Mesenchymal stem cell (in vitro differentiated cells and primary cell): ENCODE measurements around the gene CSNK1D.
"Not testable (repeated sequence)": the region's sequence is repeated elsewhere in the genome, so short reads cannot be mapped to it uniquely, and the experiment has no call there.

ENCODE experiments used
- DNase-seq: peaks from one replicate; pipeline ENCODE4 v3.0.0-alpha.2; 2013
- H2AFZ ChIP-seq: one replicate; pipeline ENCODE4 v1.6.1; 2013; ENCODE audit warnings: low read depth, mild to moderate bottlenecking, control low read depth, inconsistent platforms, low read length, moderate library complexity
- H2AK5ac ChIP-seq: 2 replicates; pipeline ENCODE4 v1.6.1; 2013; ENCODE audit warnings: low read length, moderate library complexity, mild to moderate bottlenecking, inconsistent platforms; ENCODE audit not compliant: severe bottlenecking
- H2BK120ac ChIP-seq: one replicate; pipeline ENCODE4 v1.6.1; 2013; ENCODE audit warnings: low read depth, mild to moderate bottlenecking, inconsistent platforms, low read length, moderate library complexity
- H2BK12ac ChIP-seq, 2 experiments: one replicate each; pipeline ENCODE4 v1.6.1; 2013; ENCODE audit warnings: inconsistent platforms in 2 of 2, low read length in 2 of 2, mild to moderate bottlenecking in 2 of 2, moderate library complexity in 2 of 2, control low read depth in 1 of 2
- H2BK15ac ChIP-seq: one replicate; pipeline ENCODE4 v1.6.1; 2013; ENCODE audit warnings: mild to moderate bottlenecking, low read depth, inconsistent platforms; ENCODE audit not compliant: poor library complexity, severe bottlenecking
- H2BK5ac ChIP-seq: 2 replicates; pipeline ENCODE4 v1.6.1; 2013; ENCODE audit warnings: low read depth, mild to moderate bottlenecking, low read length, control low read depth, inconsistent platforms; ENCODE audit not compliant: poor library complexity, severe bottlenecking
- H3K14ac ChIP-seq, 2 experiments: one replicate each; pipeline ENCODE4 v1.6.1; 2013; ENCODE audit warnings: inconsistent platforms in 2 of 2, low read length in 2 of 2, control low read depth in 1 of 2, mild to moderate bottlenecking in 1 of 2, moderate library complexity in 1 of 2
- H3K18ac ChIP-seq, 2 experiments: one replicate each; pipeline ENCODE4 v1.6.1; 2013; ENCODE audit warnings: inconsistent platforms in 2 of 2, low read length in 2 of 2, control low read depth in 1 of 2, low read depth in 1 of 2, mild to moderate bottlenecking in 1 of 2
- H3K23ac ChIP-seq, 2 experiments: one replicate each; pipeline ENCODE4 v1.6.1; 2013; ENCODE audit warnings: inconsistent platforms in 2 of 2, low read length in 2 of 2, mild to moderate bottlenecking in 2 of 2, moderate library complexity in 2 of 2, control low read depth in 1 of 2
- H3K27ac ChIP-seq: 2 replicates; pipeline ENCODE4 v1.5.1; 2013; ENCODE audit warnings: mild to moderate bottlenecking, moderate library complexity, low read length, control low read depth, inconsistent platforms; ENCODE audit not compliant: poor library complexity, severe bottlenecking
- H3K27me3 ChIP-seq, 2 experiments: 2 replicates each; pipeline versions ENCODE4 v1.6.1 to v1.7.0; 2013; ENCODE audit warnings: low read length in 2 of 2, mild to moderate bottlenecking in 2 of 2, moderate library complexity in 2 of 2, control low read depth in 1 of 2, inconsistent platforms in 1 of 2; ENCODE audit not compliant: control insufficient read depth in 1 of 2, insufficient read depth in 1 of 2
- H3K36me3 ChIP-seq, 2 experiments: 2 replicates each; pipeline versions ENCODE4 v1.6.1 to v1.7.0; 2013; ENCODE audit warnings: low read length in 2 of 2, control low read depth in 1 of 2, inconsistent platforms in 1 of 2, low read depth in 1 of 2, mild to moderate bottlenecking in 1 of 2; ENCODE audit not compliant: insufficient read depth in 2 of 2, control insufficient read depth in 1 of 2
- H3K4ac ChIP-seq, 2 experiments: one replicate each; pipeline ENCODE4 v1.6.1; 2013; ENCODE audit warnings: inconsistent platforms in 2 of 2, low read length in 2 of 2, mild to moderate bottlenecking in 2 of 2, moderate library complexity in 2 of 2, control low read depth in 1 of 2, low read depth in 1 of 2
- H3K4me1 ChIP-seq: 2 replicates; pipeline ENCODE4 v1.6.1; 2013; ENCODE audit warnings: low read depth, low read length, control low read depth; ENCODE audit not compliant: control insufficient read depth, insufficient read depth
- H3K4me2 ChIP-seq: 2 replicates; pipeline ENCODE4 v1.6.1; 2013; ENCODE audit warnings: low read length, mild to moderate bottlenecking, inconsistent platforms; ENCODE audit not compliant: poor library complexity, severe bottlenecking
- H3K4me3 ChIP-seq, 2 experiments: 2 replicates each; pipeline versions ENCODE4 v1.5.1 to v1.7.0; 2013; ENCODE audit warnings: low read length in 2 of 2, mild to moderate bottlenecking in 2 of 2, control low read depth in 1 of 2, low read depth in 1 of 2; ENCODE audit not compliant: insufficient read depth in 1 of 2
- H3K79me1 ChIP-seq: replicated peaks from 2 replicates; pipeline ENCODE4 v1.6.1; 2013; ENCODE audit warnings: mild to moderate bottlenecking, control low read depth, low read length, inconsistent platforms; ENCODE audit not compliant: poor library complexity, severe bottlenecking
- H3K9ac ChIP-seq: 2 replicates; pipeline ENCODE4 v1.7.0; 2013; ENCODE audit warnings: mild to moderate bottlenecking, low read length, moderate library complexity
- H3K9me3 ChIP-seq: 2 replicates; pipeline ENCODE4 v1.7.0; 2013; ENCODE audit warnings: mild to moderate bottlenecking, low read length; ENCODE audit not compliant: control insufficient read depth
- H4K8ac ChIP-seq: one replicate; pipeline ENCODE4 v1.6.1; 2013; ENCODE audit warnings: inconsistent platforms, mild to moderate bottlenecking, low read length, moderate library complexity
- H4K91ac ChIP-seq: one replicate; pipeline ENCODE4 v1.6.1; 2013; ENCODE audit warnings: mild to moderate bottlenecking, low read length, inconsistent platforms
- whole genome bisulfite sequencing: methylation state at CpG from one replicate; pipeline ENCODE4 v1.1.7; 2013; ENCODE audit warnings: mixed read lengths; 5-methylcytosine and 5-hydroxymethylcytosine counted together

Gene CSNK1D

DNA sequence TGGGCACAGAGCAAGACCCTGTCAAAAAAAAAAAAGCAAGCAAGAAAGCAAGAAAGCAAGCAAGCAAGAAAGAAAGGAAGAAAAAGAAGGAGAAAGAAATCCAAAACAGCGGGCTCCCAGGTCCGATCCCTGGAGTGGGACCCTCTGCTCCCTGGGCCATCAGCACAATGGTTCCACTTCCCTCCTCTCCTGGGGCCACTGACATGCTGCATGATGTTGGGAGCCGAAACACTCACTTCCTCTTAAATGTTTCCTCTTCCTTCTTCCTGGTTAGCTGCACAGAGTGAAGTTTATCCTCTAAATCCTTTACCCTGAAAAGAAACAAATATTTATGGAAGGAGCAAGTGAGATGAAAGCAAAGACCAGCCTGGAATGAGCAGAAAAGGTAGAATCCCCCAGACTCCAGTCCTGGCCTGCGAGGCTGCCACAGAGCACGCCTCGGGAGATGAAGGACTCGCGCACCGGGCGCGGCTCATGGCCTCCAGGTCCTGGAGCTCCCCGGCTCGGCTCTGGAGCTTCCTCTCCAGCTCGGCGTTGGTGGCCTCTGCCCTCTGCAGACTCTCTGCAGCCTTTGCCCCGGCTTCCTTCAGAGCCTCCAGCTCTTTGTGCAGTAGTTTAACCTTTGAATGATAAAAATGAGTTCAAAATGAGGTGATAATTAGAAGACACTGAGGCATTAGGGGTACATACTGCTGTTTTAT lies 79.8 kb downstream of the CSNK1D start:
- Histone ChIP-seq H3K4ac (no peak overlapping the region), H2AK5ac (no peak overlapping the region), H2BK15ac (no peak overlapping the region), H3K27ac (no peak overlapping the region), H3K9ac (no peak overlapping the region), H3K14ac (no peak overlapping the region), H4K91ac (no peak overlapping the region), H3K36me3 (peaks cover 63 to 70% of the 10 kb centered on the region in 2 experiments), H2BK120ac (no peak overlapping the region), H3K79me1 (peaks cover 6% of the 10 kb centered on the region), H2BK5ac (no peak overlapping the region), H3K4me3 (no peak overlapping the region), H3K4me2 (no peak overlapping the region), H2AFZ (no peak overlapping the region), H3K18ac (no peak overlapping the region), H2BK12ac (no peak overlapping the region), H3K23ac (no peak overlapping the region), H3K9me3 (no peaks in the 10 kb centered on the region), H4K8ac (no peak overlapping the region), H3K27me3 (no peaks in the 10 kb centered on the region), H3K4me1 (no peaks in the 10 kb centered on the region)
- DNase-seq, result no peak
- WGBS, result 97% methylated on average over 15 of the region's 16 CpGs

DNA sequence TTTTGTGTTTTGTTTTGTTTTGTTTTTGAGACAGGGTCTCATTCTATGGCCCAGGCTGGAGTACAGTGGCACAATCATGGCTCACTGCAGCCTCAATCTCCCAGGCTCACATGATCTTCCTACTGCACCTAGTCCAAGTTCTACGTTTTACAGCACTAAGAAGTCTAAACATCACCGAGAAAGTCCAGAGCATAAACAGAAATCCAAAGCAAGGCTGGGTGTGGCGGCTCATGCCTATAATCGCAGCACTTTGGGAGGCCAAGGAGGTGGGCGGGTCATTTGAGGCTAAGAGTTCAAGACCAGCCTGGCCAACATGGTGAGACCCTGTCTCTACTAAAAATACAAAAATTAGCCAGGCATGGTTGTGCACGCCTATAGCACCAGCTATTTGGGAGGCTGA lies 80.5 kb downstream of the CSNK1D start:
- H3K4me3 ChIP-seq, H3K4me1 ChIP-seq, H2AK5ac ChIP-seq, H2BK12ac ChIP-seq, H3K27ac ChIP-seq, H4K8ac ChIP-seq, H2AFZ ChIP-seq, H2BK5ac ChIP-seq, H4K91ac ChIP-seq, H3K27me3 ChIP-seq, H2BK15ac ChIP-seq, H3K4ac ChIP-seq, H3K9me3 ChIP-seq, H3K9ac ChIP-seq, H3K79me1 ChIP-seq, H2BK120ac ChIP-seq, H3K14ac ChIP-seq, DNase-seq, H3K18ac ChIP-seq, H3K23ac ChIP-seq, H3K4me2 ChIP-seq: not testable (repeated sequence)
- H3K36me3 ChIP-seq, result peaks cover 69 to 72% of the 10 kb centered on the region in 2 experiments
- 93% methylated on average over 6 of the region's 6 CpGs for WGBS
